Measurements from ENCODE around the gene POMT2. TPM values are rescaled to one million over a fixed set of nuclear protein-coding genes. Genes with fewer than 3 reads are reported as not detected.
"Not testable (repeated sequence)": the region's sequence is repeated elsewhere in the genome, so short reads cannot be mapped to it uniquely, and the experiment has no call there.

POMT2 gene
- total RNA-seq, 1 donor from 2014 or later = 11.5 TPM

- no peak for DNase-seq
Measured at GRCh38 chr14:77324816-77325745, 4.4 kb upstream of the POMT2 start.

DNA sequence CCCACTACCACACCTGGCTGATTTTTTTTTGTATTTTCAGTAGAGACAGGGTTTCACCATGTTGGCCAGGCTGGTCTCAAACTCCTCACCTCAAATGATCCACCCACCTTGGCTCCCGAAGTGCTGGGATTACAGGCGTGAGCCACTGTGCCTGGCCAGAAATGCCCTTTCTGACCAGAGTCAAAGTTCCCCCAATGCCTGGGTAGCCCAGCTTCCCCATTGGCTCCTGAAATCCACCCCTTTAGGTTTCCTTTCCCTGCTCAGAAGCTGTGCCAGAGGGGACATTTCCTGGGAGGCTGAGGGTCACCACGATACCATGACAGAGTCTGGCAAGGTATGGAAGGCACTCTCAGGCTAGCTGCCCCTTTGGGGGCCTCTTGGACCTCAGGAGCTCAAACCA is 3.6 kb upstream of the POMT2 start:
- no peak for DNase-seq

GRCh38 chr14:77323571-77323970 is 2.9 kb upstream of the POMT2 start:
- DNase-seq = no peak

GRCh38 chr14:77322951-77323350 is 2.3 kb upstream of the POMT2 start:
- DNase-seq = no peak

DNA sequence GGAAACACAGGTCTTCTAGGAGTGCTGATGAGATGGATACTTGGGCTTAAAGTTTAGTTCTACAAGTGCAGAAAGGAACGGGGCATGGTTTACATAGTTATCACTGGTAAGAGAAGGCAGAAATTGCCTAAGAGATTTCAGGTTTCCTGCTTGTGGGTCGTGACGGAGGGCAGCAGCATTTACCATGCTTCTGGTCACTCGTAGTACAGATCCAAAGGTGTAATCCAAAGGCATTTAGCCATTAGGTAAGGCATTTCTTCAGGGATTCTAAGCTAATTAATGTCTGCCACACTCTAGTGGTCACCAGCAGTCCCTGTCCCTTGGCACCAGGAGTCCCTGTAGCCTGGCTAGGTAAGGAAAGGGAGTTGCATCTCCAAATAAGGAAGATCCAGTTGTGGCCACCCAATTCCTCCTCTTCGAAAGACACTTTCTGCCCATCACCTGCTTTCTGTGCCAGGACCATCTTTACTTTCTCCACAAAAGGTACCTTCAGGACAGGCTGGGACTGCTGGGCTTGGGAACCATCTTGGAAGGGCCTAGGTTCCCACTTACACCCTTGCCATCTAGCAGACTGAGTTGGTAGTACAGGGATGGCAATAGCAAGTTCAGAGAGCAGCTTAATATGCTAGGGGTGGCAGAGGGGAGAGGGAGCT is 1.7 kb upstream of the POMT2 start:
- no peak for DNase-seq

- no peak for DNase-seq
Measured at GRCh38 chr14:77319422-77319821, 1.3 kb downstream of the POMT2 start.

DNA sequence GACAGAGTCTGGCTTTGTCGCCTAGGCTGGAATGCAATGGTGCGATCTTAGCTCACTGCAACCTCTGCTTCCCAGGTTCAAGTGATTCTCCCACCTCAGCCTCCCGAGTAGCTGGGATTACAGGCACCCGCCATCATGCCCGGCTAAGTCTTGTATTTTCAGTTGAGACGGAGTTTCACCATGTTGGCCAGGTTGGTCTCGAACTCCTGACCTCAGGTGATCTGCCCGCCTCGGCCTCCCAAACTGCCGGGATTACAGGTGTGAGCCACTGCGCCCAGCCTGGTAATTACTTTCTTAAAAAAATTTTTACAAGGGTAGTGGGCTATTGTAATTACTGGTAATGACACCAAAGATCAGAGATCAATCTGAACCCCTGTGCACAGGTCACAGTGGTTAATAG is 1.9 kb downstream of the POMT2 start:
- DNase-seq = not testable (repeated sequence)

DNA sequence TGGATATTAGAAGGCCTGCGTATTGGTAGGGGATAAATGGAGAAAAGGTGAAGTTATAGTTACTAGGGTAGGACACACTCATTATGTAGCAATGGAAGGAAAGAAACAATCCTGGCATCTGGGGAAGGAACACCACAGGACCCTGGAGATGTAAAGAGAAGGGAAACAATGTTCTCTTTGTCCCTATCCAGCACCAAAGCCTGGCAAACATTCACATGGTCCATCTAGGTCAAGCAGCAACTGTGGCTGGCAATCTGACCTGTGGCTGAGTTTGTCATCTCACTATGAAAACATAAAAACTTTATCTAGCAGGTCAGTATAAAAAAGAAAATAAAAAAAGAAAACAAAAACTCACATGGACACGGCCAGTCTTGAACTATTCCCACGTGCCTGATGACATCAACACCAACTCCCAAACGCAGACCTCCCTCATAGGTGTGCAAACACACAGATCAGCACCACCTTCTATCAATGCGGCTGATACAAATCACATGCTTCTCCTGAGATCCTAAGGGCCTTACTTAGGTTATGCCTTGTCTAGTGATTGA is 2.6 kb downstream of the POMT2 start:
- DNase-seq = no peak

DNA sequence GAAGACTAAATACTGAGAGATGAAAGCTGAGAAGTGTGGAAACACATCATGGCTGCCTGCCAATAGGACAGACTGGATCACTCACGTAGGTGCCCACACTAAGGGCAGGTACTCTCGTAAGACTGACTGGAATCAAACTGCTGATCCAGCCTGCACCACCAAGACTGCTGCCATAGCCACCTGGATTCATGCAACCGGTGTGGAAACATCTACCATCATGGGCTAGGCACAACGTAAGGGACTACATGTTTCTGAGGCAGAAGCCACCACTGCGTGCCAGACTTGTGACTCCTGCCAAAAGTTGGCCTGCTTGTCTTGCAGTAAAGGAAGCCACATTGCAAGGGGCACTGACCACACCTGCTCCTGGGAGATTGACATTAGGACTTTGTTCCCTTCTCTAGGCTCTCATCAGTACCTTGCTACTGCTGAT is 3.8 kb downstream of the POMT2 start:
- no peak for DNase-seq

GRCh38 chr14:77316195-77316505 is 4.5 kb downstream of the POMT2 start:
- DNase-seq = no peak

DNA sequence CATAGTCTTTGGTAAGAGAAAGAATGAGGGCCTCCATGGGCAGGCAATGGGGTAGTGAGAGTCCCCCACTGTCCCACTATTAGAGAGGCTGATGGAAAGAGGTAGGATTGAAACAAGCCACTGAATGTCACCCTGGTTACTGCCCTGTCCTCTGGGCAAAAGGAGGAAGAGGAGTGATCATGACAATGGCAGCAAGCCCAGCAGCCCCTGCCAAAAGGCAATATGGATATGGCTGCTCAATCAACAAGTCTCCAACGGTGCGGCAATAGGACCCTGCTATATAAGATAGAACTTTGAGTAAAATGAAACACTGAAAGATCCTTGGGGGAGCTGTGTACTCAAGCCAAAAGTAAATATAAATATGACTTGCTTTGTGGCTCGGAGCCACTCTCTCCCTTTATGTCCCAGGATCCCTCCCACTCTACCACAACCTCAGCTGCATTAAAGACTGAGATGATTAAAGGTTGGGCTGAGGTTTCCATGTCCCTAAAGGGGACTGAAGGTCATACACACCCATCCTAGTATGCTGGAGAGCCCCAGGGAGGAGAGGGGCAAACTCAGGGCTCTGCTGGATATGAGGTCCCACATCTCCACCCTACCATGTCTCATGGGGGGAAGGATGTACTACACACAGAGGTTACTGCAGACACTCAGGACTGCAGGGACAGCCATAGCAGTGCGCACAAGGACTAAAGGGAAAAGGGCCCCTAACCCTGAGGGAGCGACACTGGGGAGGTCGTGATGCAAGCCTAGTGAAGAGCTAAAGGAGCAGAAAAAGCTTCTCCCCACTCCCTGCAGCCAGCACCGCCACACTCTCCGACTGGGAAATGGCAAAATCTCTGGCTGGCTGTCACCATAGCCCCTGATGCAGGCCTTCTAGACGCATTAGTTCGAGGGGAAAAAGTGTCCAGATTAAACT is 5.9 kb downstream of the POMT2 start:
- DNase-seq = no peak

- peak; percentile 22 for DNase-seq
Measured at GRCh38 chr14:77314043-77314442, 6.6 kb downstream of the POMT2 start.

DNA sequence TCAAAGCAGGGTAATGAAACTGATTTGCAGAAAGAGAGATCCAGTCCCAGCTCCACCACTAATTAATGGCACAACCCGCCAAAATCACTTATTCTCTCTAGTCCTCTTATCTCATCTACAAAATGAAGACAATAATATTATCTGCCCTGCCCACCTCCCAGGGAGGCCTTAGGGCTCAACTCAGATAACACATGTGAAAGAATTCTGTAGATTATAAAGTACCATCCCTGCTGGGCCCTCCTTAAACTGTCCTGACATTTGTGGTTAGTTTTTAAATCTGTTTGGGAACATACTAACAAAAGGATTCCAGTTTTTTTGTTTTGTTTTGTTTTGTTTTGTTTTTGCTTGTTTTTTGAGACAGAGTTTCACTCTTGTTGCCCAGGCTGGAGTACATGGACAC is 7.3 kb downstream of the POMT2 start:
- DNase-seq = no peak

- DNase-seq = no peak
Measured at GRCh38 chr14:77311217-77311616, 9.5 kb downstream of the POMT2 start.

- no peak for DNase-seq
Measured at GRCh38 chr14:77310026-77310425, 10.7 kb downstream of the POMT2 start.

GRCh38 chr14:77309131-77309530 is 11.6 kb downstream of the POMT2 start:
- no peak for DNase-seq

GRCh38 chr14:77306851-77307496 is 13.7 kb downstream of the POMT2 start:
- peak; percentile 13 for DNase-seq

DNA sequence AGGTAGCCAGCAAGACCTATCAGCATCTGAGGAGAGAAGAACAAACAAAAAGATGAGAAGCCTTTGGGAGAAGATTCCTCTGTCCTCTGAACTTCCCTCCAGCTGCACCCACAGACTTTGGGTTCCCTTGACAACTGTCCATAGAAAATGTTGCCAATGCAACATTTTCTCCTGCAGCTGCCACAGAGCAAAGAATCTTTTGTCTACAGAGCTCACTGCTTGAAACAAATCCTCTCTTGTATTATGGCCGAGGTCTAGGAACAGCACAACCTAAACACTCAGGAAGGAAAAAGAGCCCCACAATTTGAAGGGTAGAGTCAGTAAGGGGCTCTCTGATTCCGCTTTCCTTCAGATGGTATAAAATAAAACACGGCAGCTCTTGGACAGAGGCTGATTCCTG is 14.3 kb downstream of the POMT2 start:
- DNase-seq = peak; percentile 50

DNA sequence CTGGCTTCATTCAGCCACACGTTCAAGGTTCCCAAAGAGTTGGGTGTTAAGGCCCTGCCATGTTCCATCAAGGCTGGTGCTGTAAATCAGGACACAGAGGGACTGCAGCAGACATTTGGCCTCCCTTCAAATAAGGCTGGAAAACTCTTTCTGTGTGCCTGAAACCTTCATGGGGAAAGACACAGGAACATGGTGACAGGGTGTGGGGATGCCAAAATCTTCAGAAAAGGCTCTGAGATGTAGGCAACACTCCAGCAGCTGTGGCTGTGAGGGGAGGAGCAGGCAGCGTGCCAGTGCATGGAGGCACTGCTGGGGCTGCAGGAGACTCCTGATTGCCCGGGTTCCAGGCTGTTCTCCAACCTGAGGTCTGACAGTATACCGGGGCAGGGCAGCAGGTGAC is 15.0 kb downstream of the POMT2 start:
- DNase-seq = peak; percentile 20

GRCh38 chr14:77303417-77304156 is 17.1 kb downstream of the POMT2 start:
- no peak for DNase-seq

DNA sequence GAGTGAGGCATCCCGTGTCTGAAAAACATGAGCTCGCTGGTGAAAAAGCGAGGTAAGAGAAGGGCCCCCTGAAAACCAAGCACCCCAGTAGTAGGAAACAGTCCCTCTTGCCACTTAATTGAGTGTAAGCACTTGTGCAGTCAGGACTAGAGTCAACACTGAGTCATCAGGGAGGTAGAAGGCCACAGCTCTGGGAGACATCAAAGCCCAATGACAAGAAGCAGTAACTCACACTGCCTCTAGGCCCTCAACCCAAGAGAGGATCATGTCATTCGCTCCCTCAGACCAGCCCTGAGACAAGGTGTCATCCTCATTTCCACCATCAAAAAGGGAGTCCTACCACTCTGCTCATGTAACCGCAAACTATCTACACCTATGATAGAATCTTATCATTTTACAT is 17.8 kb downstream of the POMT2 start:
- DNase-seq = no peak

Data from occipital lobe (tissue), 2 donors.